MM.1S (cell line): Measurements from ENCODE around the gene CASP3.

Source experiments
- DNase-seq: peaks from one replicate; pipeline ENCODE4 v3.0.0-alpha.2; 2015
- H2AFZ ChIP-seq: fragments of 300-600 bp; sonication (generic); 2 replicates; pipeline ENCODE4 v1.6.0; 2016; ENCODE audit warnings: antibody characterized with exemption, low read length
- H3F3A ChIP-seq: fragments of 300-600 bp; sonication (generic); 2 replicates; pipeline ENCODE4 v1.6.1; 2016; ENCODE audit warnings: mild to moderate bottlenecking, antibody characterized with exemption, low read length, moderate library complexity, mixed read lengths; ENCODE audit not compliant: insufficient read depth
- H3K27ac ChIP-seq: fragments of 300-600 bp; sonication (generic); 2 replicates; pipeline ENCODE4 v1.5.1; 2016; ENCODE audit warnings: mild to moderate bottlenecking, low read length
- H3K27me3 ChIP-seq: fragments of 300-600 bp; sonication (generic); replicated peaks from 2 replicates; pipeline ENCODE4 v1.6.0; 2016; ENCODE audit warnings: low read length; ENCODE audit not compliant: insufficient read depth
- H3K36me3 ChIP-seq: fragments of 300-600 bp; sonication (generic); replicated peaks from 2 replicates; pipeline ENCODE4 v1.6.1; 2016; ENCODE audit warnings: mild to moderate bottlenecking, low read length, mixed read lengths; ENCODE audit not compliant: insufficient read depth
- H3K4me1 ChIP-seq: fragments of 300-600 bp; sonication (generic); 2 replicates; pipeline ENCODE4 v1.6.1; 2016; ENCODE audit warnings: low read length, mixed read lengths
- H3K4me2 ChIP-seq: fragments of 300-600 bp; sonication (generic); 2 replicates; pipeline ENCODE4 v1.6.0; 2016; ENCODE audit warnings: low read depth, low read length
- H3K4me3 ChIP-seq: fragments of 300-600 bp; sonication (generic); 2 replicates; pipeline ENCODE4 v1.5.1; 2016; ENCODE audit warnings: low read length, mixed read lengths
- H3K79me2 ChIP-seq: fragments of 300-600 bp; sonication (generic); 2 replicates; pipeline ENCODE4 v1.6.1; 2016; ENCODE audit warnings: mixed run types, low read length, mixed read lengths
- H3K9ac ChIP-seq: fragments of 300-600 bp; sonication (generic); 2 replicates; pipeline ENCODE4 v1.6.1; 2016; ENCODE audit warnings: low read length, mixed read lengths
- H3K9me2 ChIP-seq: fragments of 300-600 bp; sonication (generic); replicated peaks from 2 replicates; pipeline ENCODE4 v1.6.1; 2016; ENCODE audit warnings: mild to moderate bottlenecking, low read length, mixed read lengths; ENCODE audit not compliant: insufficient read depth
- H3K9me3 ChIP-seq: fragments of 300-600 bp; sonication (generic); replicated peaks from 2 replicates; pipeline ENCODE4 v1.6.1; 2016; ENCODE audit warnings: mild to moderate bottlenecking, low read length, mixed read lengths; ENCODE audit not compliant: insufficient read depth
- H4K20me1 ChIP-seq: fragments of 300-600 bp; sonication (generic); 2 replicates; pipeline ENCODE4 v1.6.1; 2016; ENCODE audit warnings: mild to moderate bottlenecking, low read length, moderate library complexity, mixed read lengths; ENCODE audit not compliant: insufficient read depth
- CTCF ChIP-seq: fragments of 300-600 bp; sonication (generic); IDR thresholded peaks from 2 replicates; pipeline ENCODE4 v1.5.1; 2016; ENCODE audit warnings: antibody characterized with exemption, low read length, mixed read lengths
- EZH2 ChIP-seq: fragments of 300-600 bp; sonication (generic); optimal IDR thresholded peaks from 2 replicates; pipeline ENCODE3; 2017; ENCODE audit warnings: low read depth, mild to moderate bottlenecking, antibody characterized with exemption, low read length, mixed read lengths
- EZH2phosphoT487 ChIP-seq: fragments of 300-600 bp; sonication (generic); IDR thresholded peaks from 2 replicates; pipeline ENCODE4 v1.6.1; 2018; ENCODE audit warnings: antibody characterized with exemption, low read length

CASP3 gene

GRCh38 chr4:184666670-184667069 lies 17.4 kb upstream of the CASP3 start:
- no peaks in the 10 kb centered on the region for H4K20me1 ChIP-seq
- peaks cover 45% of the 10 kb centered on the region for H3K4me1 ChIP-seq
- H3K79me2 ChIP-seq = no peaks in the 10 kb centered on the region
- H3K9ac ChIP-seq = no peak overlapping the region
- TF ChIP-seq EZH2phosphoT487 (no peak), EZH2 (no peak), CTCF (no peak)
- no peaks in the 10 kb centered on the region for H3K36me3 ChIP-seq
- H2AFZ ChIP-seq = peak overlapping the region; percentile 59
- H3K9me2 ChIP-seq = no peaks in the 10 kb centered on the region
- no peaks in the 10 kb centered on the region for H3K9me3 ChIP-seq
- peak; percentile 50 for DNase-seq
- H3F3A ChIP-seq = peaks cover 16% of the 10 kb centered on the region
- peak overlapping the region; percentile 40 for H3K4me2 ChIP-seq
- no peaks in the 10 kb centered on the region for H3K27me3 ChIP-seq
- H3K27ac ChIP-seq = peak overlapping the region; percentile 41; the same call in 1 of the 2 replicates
- H3K4me3 ChIP-seq = peak overlapping the region; percentile 1; the same call in 1 of the 2 replicates

- Histone ChIP-seq H3K4me2 (no peak overlapping the region), H3K9me3 (no peaks in the 10 kb centered on the region), H3K9me2 (no peaks in the 10 kb centered on the region), H3K4me1 (peaks cover 39% of the 10 kb centered on the region), H3K27ac (no peak overlapping the region), H3K36me3 (no peaks in the 10 kb centered on the region), H2AFZ (no peak overlapping the region), H3F3A (peaks cover 16% of the 10 kb centered on the region), H3K79me2 (no peaks in the 10 kb centered on the region), H3K9ac (no peak overlapping the region), H4K20me1 (no peaks in the 10 kb centered on the region), H3K27me3 (no peaks in the 10 kb centered on the region), H3K4me3 (no peak overlapping the region)
- no peak for DNase-seq
- TF ChIP-seq EZH2 (no peak), EZH2phosphoT487 (no peak), CTCF (no peak)
These were observed 15.4 kb upstream of the CASP3 start for GRCh38 chr4:184664445-184665210.

DNA sequence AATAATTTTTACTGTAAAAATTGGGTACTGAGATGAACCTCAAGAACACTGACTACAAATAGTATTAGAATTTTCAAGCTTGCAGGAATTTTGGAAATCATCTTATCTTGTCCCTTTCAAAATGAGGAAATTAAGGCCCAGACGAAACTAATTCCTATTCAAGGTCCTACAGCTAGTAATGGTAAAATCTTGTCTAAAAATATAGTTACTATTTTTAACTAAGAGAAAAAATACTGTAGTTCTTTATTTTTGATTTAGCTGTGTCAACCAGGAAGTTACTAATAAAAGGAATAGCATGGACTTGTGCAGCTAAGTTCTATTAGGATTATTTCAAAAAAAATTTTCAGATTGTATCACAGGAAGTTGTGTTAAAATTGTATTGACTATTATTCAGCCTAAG lies 13.0 kb upstream of the CASP3 start:
- no peak overlapping the region for H3K27ac ChIP-seq

More for the DNA sequence above, 13.0 kb upstream of the CASP3 start:
- Histone ChIP-seq H3K4me1 (peaks cover 16% of the 10 kb centered on the region), H3K9me2 (no peaks in the 10 kb centered on the region), H3K9me3 (no peaks in the 10 kb centered on the region), H4K20me1 (no peaks in the 10 kb centered on the region), H3K79me2 (no peaks in the 10 kb centered on the region), H3K4me2 (peak overlapping the region; percentile 22; the same call in 1 of the 2 replicates), H3K27me3 (no peaks in the 10 kb centered on the region), H3K36me3 (no peaks in the 10 kb centered on the region), H2AFZ (no peak overlapping the region), H3K9ac (no peak overlapping the region), H3F3A (no peaks in the 10 kb centered on the region), H3K4me3 (no peak overlapping the region)
- TF ChIP-seq EZH2phosphoT487 (no peak), CTCF (no peak), EZH2 (no peak)
- DNase-seq = no peak
